Measurements from ENCODE around the gene ANKRD13C.

The ANKRD13C gene

DNA sequence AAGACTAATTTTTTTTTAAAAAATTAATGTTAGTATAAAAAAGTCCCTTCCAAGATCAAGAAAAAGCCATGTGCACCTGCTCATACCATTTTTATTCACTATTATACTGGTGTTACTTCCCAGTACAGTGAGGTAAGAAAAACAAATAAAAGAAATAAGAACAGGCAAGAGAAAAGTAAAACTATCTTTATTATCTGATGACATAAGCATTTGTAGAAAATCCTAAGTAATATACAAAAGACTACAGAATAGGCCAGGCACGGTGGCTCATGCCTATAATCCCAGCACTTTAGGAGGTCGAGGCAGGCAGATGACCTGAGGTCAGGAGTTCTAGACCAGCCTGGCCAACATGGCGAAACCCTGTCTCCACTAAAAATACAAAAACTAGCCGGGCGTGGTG, 68.1 kb downstream of the ANKRD13C start:
- H3K27ac ChIP-seq (replicated peaks; ENCODE audit: low read length), result no peak overlapping the region
- no peak overlapping the region for H4K8ac ChIP-seq (ENCODE audit: low read depth, low read length)
- no CpG with 5 or more reads among the region's 5 CpGs for WGBS, 2 donors (ENCODE audit: extremely low coverage in 2 of 2, insufficient read length in 2 of 2, insufficient replicate concordance in 1 of 2)
- H3K9me3 ChIP-seq (replicated peaks in 1 of 2; ENCODE audit: control insufficient read depth in 2 of 2, insufficient read depth in 1 of 2, low read depth in 1 of 2, low read length in 2 of 2), result no peaks in the 10 kb centered on the region
- H3K18ac ChIP-seq (ENCODE audit: low read length), result no peak overlapping the region
- H4K91ac ChIP-seq (ENCODE audit: low read depth, low read length, poor library complexity), result no peak overlapping the region
- H3K9ac ChIP-seq (ENCODE audit: low read depth, low read length, poor library complexity), result no peak overlapping the region
- no peaks in the 10 kb centered on the region for H3K79me1 ChIP-seq (ENCODE audit: low read depth, low read length)
- no peak overlapping the region for H2BK120ac ChIP-seq (ENCODE audit: low read depth, low read length)
- H3K14ac ChIP-seq (ENCODE audit: low read length), result no peak overlapping the region
- H3K36me3 ChIP-seq (replicated peaks in 1 of 2; ENCODE audit: control insufficient read depth in 2 of 2, insufficient read depth in 2 of 2, low read length in 2 of 2), result peaks cover 1 to 59% of the 10 kb centered on the region in 2 donors
- no peak for DNase-seq (ENCODE audit: low spot score)
- no peak overlapping the region for H2AFZ ChIP-seq (ENCODE audit: low read length)
- H3K4me3 ChIP-seq (ENCODE audit: low read length in 2 of 2), result no peak overlapping the region
- H3K4me2 ChIP-seq (ENCODE audit: insufficient read depth, low read length, poor library complexity, severe bottlenecking), result no peak overlapping the region
- no peak overlapping the region for H3K23ac ChIP-seq (ENCODE audit: low read depth, low read length, poor library complexity)
- H3K4me1 ChIP-seq (ENCODE audit: control insufficient read depth in 2 of 2, insufficient read depth in 1 of 2, low read depth in 1 of 2, low read length in 2 of 2), result no peaks in the 10 kb centered on the region
- H2BK5ac ChIP-seq (ENCODE audit: low read length), result no peak overlapping the region
- no peak overlapping the region for H2BK12ac ChIP-seq (ENCODE audit: low read length)
- no peak overlapping the region for H2AK5ac ChIP-seq (ENCODE audit: low read depth, low read length)
- H3K4ac ChIP-seq (ENCODE audit: low read length), result no peak overlapping the region
- H2BK15ac ChIP-seq (ENCODE audit: low read length), result no peak overlapping the region
- no peaks in the 10 kb centered on the region for H3K27me3 ChIP-seq (ENCODE audit: control insufficient read depth in 3 of 3, insufficient read depth in 3 of 3, low read depth in 1 of 3, low read length in 3 of 3)

DNA sequence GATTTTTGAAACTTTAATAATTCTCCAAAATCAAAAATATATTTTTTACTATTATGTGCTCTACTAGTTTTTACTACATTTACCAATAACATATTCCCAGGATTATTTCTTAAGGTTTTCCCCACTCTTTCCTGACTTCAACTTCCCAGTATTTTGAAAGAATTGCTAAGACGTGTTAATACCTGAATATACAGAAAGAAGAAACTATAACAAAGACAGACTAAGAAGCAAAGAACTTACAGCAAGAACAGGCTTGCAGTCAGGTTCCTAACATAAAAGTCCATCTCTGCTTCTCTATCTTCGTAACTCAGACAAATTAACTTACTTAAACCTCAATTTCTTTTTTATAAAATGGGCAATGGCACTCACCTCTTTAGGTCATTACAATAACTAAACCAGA, 70.2 kb downstream of the ANKRD13C start:
- Histone ChIP-seq H3K14ac (ENCODE audit: low read length) (no peak overlapping the region), H3K18ac (ENCODE audit: low read length) (no peak overlapping the region), H2BK12ac (ENCODE audit: low read length) (no peak overlapping the region), H3K4me1 (ENCODE audit: control insufficient read depth in 2 of 2, insufficient read depth in 1 of 2, low read depth in 1 of 2, low read length in 2 of 2) (no peaks in the 10 kb centered on the region), H4K91ac (ENCODE audit: low read depth, low read length, poor library complexity) (no peak overlapping the region), H3K79me1 (ENCODE audit: low read depth, low read length) (no peaks in the 10 kb centered on the region), H3K23ac (ENCODE audit: low read depth, low read length, poor library complexity) (no peak overlapping the region), H2AFZ (ENCODE audit: low read length) (no peak overlapping the region), H2BK5ac (ENCODE audit: low read length) (no peak overlapping the region), H3K36me3 (replicated peaks in 1 of 2; ENCODE audit: control insufficient read depth in 2 of 2, insufficient read depth in 2 of 2, low read length in 2 of 2) (peaks cover 0 to 53% of the 10 kb centered on the region in 2 donors), H4K8ac (ENCODE audit: low read depth, low read length) (no peak overlapping the region), H2AK5ac (ENCODE audit: low read depth, low read length) (no peak overlapping the region), H3K4me2 (ENCODE audit: insufficient read depth, low read length, poor library complexity, severe bottlenecking) (no peak overlapping the region), H3K4me3 (ENCODE audit: low read length in 2 of 2) (no peak overlapping the region), H3K9me3 (replicated peaks in 1 of 2; ENCODE audit: control insufficient read depth in 2 of 2, insufficient read depth in 1 of 2, low read depth in 1 of 2, low read length in 2 of 2) (no peaks in the 10 kb centered on the region), H3K27ac (replicated peaks; ENCODE audit: low read length) (no peak overlapping the region), H3K27me3 (ENCODE audit: control insufficient read depth in 3 of 3, insufficient read depth in 3 of 3, low read depth in 1 of 3, low read length in 3 of 3) (no peaks in the 10 kb centered on the region), H3K9ac (ENCODE audit: low read depth, low read length, poor library complexity) (no peak overlapping the region), H3K4ac (ENCODE audit: low read length) (no peak overlapping the region), H2BK120ac (ENCODE audit: low read depth, low read length) (no peak overlapping the region), H2BK15ac (ENCODE audit: low read length) (no peak overlapping the region)
- WGBS, 2 donors (ENCODE audit: extremely low coverage in 2 of 2, insufficient read length in 2 of 2, insufficient replicate concordance in 1 of 2), result no CpG with 5 or more reads among the region's 2 CpGs
- DNase-seq (ENCODE audit: low spot score), result no peak

DNA sequence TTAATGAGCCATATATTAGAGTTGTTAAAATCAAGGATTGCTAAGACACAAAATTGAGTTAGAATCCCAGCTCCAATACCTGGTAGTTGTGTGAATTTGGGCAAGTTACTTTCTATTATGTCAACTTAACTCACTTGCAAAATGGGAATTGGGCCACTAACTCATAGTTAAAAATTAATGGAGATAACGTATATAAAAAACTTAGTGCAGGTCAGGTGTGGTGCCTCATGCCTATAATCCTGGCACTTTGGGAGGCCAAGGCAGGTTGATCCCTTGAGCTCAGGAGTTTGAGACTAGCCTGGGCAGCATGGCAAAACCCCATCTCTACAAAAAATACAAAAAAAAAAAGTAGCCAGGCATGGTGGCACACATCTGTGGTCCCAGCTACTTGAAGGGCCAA, 75.8 kb downstream of the ANKRD13C start:
- Histone ChIP-seq H4K8ac (ENCODE audit: low read depth, low read length) (no peak overlapping the region), H3K4me1 (ENCODE audit: control insufficient read depth in 2 of 2, insufficient read depth in 1 of 2, low read depth in 1 of 2, low read length in 2 of 2) (no peaks in the 10 kb centered on the region), H3K9me3 (replicated peaks in 1 of 2; ENCODE audit: control insufficient read depth in 2 of 2, insufficient read depth in 1 of 2, low read depth in 1 of 2, low read length in 2 of 2) (no peaks in the 10 kb centered on the region), H3K23ac (ENCODE audit: low read depth, low read length, poor library complexity) (no peak overlapping the region), H2AK5ac (ENCODE audit: low read depth, low read length) (no peak overlapping the region), H2BK15ac (ENCODE audit: low read length) (no peak overlapping the region), H3K36me3 (replicated peaks in 1 of 2; ENCODE audit: control insufficient read depth in 2 of 2, insufficient read depth in 2 of 2, low read length in 2 of 2) (peaks cover 0 to 73% of the 10 kb centered on the region in 2 donors), H3K27me3 (ENCODE audit: control insufficient read depth in 3 of 3, insufficient read depth in 3 of 3, low read depth in 1 of 3, low read length in 3 of 3) (no peaks in the 10 kb centered on the region), H3K4me2 (ENCODE audit: insufficient read depth, low read length, poor library complexity, severe bottlenecking) (no peak overlapping the region), H2BK120ac (ENCODE audit: low read depth, low read length) (no peak overlapping the region), H2AFZ (ENCODE audit: low read length) (no peak overlapping the region), H3K18ac (ENCODE audit: low read length) (no peak overlapping the region), H4K91ac (ENCODE audit: low read depth, low read length, poor library complexity) (no peak overlapping the region), H2BK12ac (ENCODE audit: low read length) (no peak overlapping the region), H3K79me1 (ENCODE audit: low read depth, low read length) (no peaks in the 10 kb centered on the region), H3K4ac (ENCODE audit: low read length) (no peak overlapping the region), H3K4me3 (ENCODE audit: low read length in 2 of 2) (no peak overlapping the region), H3K27ac (replicated peaks; ENCODE audit: low read length) (no peak overlapping the region), H3K9ac (ENCODE audit: low read depth, low read length, poor library complexity) (no peak overlapping the region), H3K14ac (ENCODE audit: low read length) (no peak overlapping the region), H2BK5ac (ENCODE audit: low read length) (no peak overlapping the region)
- DNase-seq (ENCODE audit: low spot score), result no peak
- no CpG with 5 or more reads among the region's 1 CpG for WGBS, 2 donors (ENCODE audit: extremely low coverage in 2 of 2, insufficient read length in 2 of 2, insufficient replicate concordance in 1 of 2)

DNA sequence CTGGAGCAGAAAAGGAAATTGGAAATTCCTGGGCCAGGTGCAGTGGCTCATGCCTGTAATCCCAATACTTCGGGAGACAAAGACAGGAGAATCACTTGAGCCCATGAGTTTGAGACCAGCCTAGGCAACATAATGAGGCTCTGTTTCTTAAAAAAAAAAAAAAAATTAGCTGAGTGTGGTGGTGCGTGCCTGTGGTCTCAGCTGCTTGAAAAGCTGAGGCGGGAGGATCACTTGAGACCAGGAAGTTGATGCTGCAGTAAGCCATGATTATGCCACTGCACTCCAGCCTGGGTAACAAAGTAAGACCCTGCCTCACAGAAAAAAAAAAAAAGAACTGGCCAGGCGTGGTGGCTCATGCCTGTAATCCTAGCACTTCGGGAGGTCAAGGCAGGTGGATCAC, 76.6 kb downstream of the ANKRD13C start:
- Histone ChIP-seq H3K4me3 (ENCODE audit: low read length in 2 of 2) (no peak overlapping the region), H2AFZ (ENCODE audit: low read length) (no peak overlapping the region), H3K9me3 (replicated peaks in 1 of 2; ENCODE audit: control insufficient read depth in 2 of 2, insufficient read depth in 1 of 2, low read depth in 1 of 2, low read length in 2 of 2) (no peaks in the 10 kb centered on the region), H2AK5ac (ENCODE audit: low read depth, low read length) (no peak overlapping the region), H3K27me3 (ENCODE audit: control insufficient read depth in 3 of 3, insufficient read depth in 3 of 3, low read depth in 1 of 3, low read length in 3 of 3) (no peaks in the 10 kb centered on the region), H3K4me1 (ENCODE audit: control insufficient read depth in 2 of 2, insufficient read depth in 1 of 2, low read depth in 1 of 2, low read length in 2 of 2) (no peaks in the 10 kb centered on the region), H3K14ac (ENCODE audit: low read length) (no peak overlapping the region), H2BK12ac (ENCODE audit: low read length) (no peak overlapping the region), H3K9ac (ENCODE audit: low read depth, low read length, poor library complexity) (no peak overlapping the region), H2BK15ac (ENCODE audit: low read length) (no peak overlapping the region), H3K36me3 (replicated peaks in 1 of 2; ENCODE audit: control insufficient read depth in 2 of 2, insufficient read depth in 2 of 2, low read length in 2 of 2) (peaks cover 0 to 77% of the 10 kb centered on the region in 2 donors), H3K4me2 (ENCODE audit: insufficient read depth, low read length, poor library complexity, severe bottlenecking) (no peak overlapping the region), H4K8ac (ENCODE audit: low read depth, low read length) (no peak overlapping the region), H2BK5ac (ENCODE audit: low read length) (no peak overlapping the region), H4K91ac (ENCODE audit: low read depth, low read length, poor library complexity) (no peak overlapping the region), H3K18ac (ENCODE audit: low read length) (no peak overlapping the region), H2BK120ac (ENCODE audit: low read depth, low read length) (no peak overlapping the region), H3K23ac (ENCODE audit: low read depth, low read length, poor library complexity) (no peak overlapping the region), H3K79me1 (ENCODE audit: low read depth, low read length) (no peaks in the 10 kb centered on the region), H3K27ac (replicated peaks; ENCODE audit: low read length) (no peak overlapping the region), H3K4ac (ENCODE audit: low read length) (no peak overlapping the region)
- no peak for DNase-seq (ENCODE audit: low spot score)
- no CpG with 5 or more reads among the region's 5 CpGs for WGBS, 2 donors (ENCODE audit: extremely low coverage in 2 of 2, insufficient read length in 2 of 2, insufficient replicate concordance in 1 of 2)

All from neuronal stem cell (in vitro differentiated cells).